GM23248 (cell line): Measurements from ENCODE around the gene AP3S2.

ENCODE experiments used
- EZH2 ChIP-seq: fragments of 200-600 bp; sonication (generic); IDR thresholded peaks from 2 replicates; pipeline ENCODE4 v1.6.1; 2018; ENCODE audit warnings: antibody characterized with exemption, mild to moderate bottlenecking; ENCODE audit not compliant: insufficient read depth, poor library complexity, severe bottlenecking
- EZH2phosphoT487 ChIP-seq: fragments of 200-600 bp; sonication (generic); IDR thresholded peaks from 2 replicates; pipeline ENCODE4 v1.6.1; 2018; ENCODE audit warnings: antibody characterized with exemption, moderate library complexity, mild to moderate bottlenecking, low read depth; ENCODE audit not compliant: insufficient read depth

GRCh38 chr15:89806559-89807550 lies 86.9 kb downstream of the AP3S2 start:
- TF ChIP-seq EZH2: no peak
- TF ChIP-seq EZH2phosphoT487: no peak
